GM06990 (cell line): ENCODE data around the gene ASAP3.

ENCODE experiments used
- DNase-seq: peaks from one replicate; pipeline ENCODE4 v3.0.0-alpha.2; 2011; ENCODE audit not compliant: insufficient read length; ENCODE audit errors: extremely low read depth
- H3K27me3 ChIP-seq: replicated peaks from 2 replicates; pipeline ENCODE4 v1.6.0; 2011; ENCODE audit warnings: low read length; ENCODE audit not compliant: control insufficient read depth, insufficient read depth
- H3K36me3 ChIP-seq: 2 replicates; pipeline ENCODE4 v1.5.1; 2011; ENCODE audit warnings: low read length; ENCODE audit not compliant: control insufficient read depth, insufficient read depth
- H3K4me3 ChIP-seq: replicated peaks from 2 replicates; pipeline ENCODE4 v1.5.1; 2011; ENCODE audit warnings: low read depth, mild to moderate bottlenecking, control low read depth, low read length
- CTCF ChIP-seq: IDR thresholded peaks from 2 replicates; pipeline ENCODE4 v1.5.1; 2011; ENCODE audit warnings: low read length, control low read depth, mild to moderate bottlenecking, inconsistent platforms; ENCODE audit not compliant: insufficient read depth, poor library complexity, severe bottlenecking

Gene ASAP3

GRCh38 chr1:23517581-23517980, 33.6 kb upstream of the ASAP3 start:
- TF ChIP-seq CTCF, result no peak
- Histone ChIP-seq H3K27me3 (no peaks in the 10 kb centered on the region), H3K4me3 (no peak overlapping the region), H3K36me3 (peaks cover 24% of the 10 kb centered on the region)
- no peak for DNase-seq

GRCh38 chr1:23515905-23516304, 31.9 kb upstream of the ASAP3 start:
- TF ChIP-seq CTCF, result no peak
- no peaks in the 10 kb centered on the region for H3K27me3 ChIP-seq
- H3K36me3 ChIP-seq, result peaks cover 20% of the 10 kb centered on the region
- no peak overlapping the region for H3K4me3 ChIP-seq
- DNase-seq, result no peak

GRCh38 chr1:23514111-23514679, 30.2 kb upstream of the ASAP3 start:
- Histone ChIP-seq H3K36me3 (peaks cover 25% of the 10 kb centered on the region), H3K4me3 (no peak overlapping the region), H3K27me3 (no peaks in the 10 kb centered on the region)
- no peak for TF ChIP-seq CTCF
- DNase-seq, result no peak

- H3K36me3 ChIP-seq, result peaks cover 16% of the 10 kb centered on the region
- no peak for TF ChIP-seq CTCF
- no peak overlapping the region for H3K4me3 ChIP-seq
- DNase-seq, result no peak
- no peaks in the 10 kb centered on the region for H3K27me3 ChIP-seq
Measured at GRCh38 chr1:23509896-23510295, 25.9 kb upstream of the ASAP3 start.

GRCh38 chr1:23506376-23507107, 22.6 kb upstream of the ASAP3 start:
- H3K36me3 ChIP-seq, result peaks cover 10% of the 10 kb centered on the region

More at GRCh38 chr1:23506376-23507107, 22.6 kb upstream of the ASAP3 start:
- DNase-seq, result no peak
- Histone ChIP-seq H3K4me3 (no peak overlapping the region), H3K27me3 (no peaks in the 10 kb centered on the region)
- TF ChIP-seq CTCF, result no peak
